ENCODE data around the gene ZNF358. TPM values are rescaled to one million over a fixed set of nuclear protein-coding genes. Genes with fewer than 3 reads are reported as not detected.
A peak's percentile ranks its signal among the peaks of the same experiment; 100 is the strongest.

Gene ZNF358
- total RNA-seq, 1 experiment from 2014 or later, result 33.8 TPM

GRCh38 chr19:7521551-7522071 lies 5.7 kb downstream of the ZNF358 start:
- Histone ChIP-seq H3K36me3 (no peaks in the 10 kb centered on the region), H3K4me3 (peak overlapping the region; percentile 68), H3K27me3 (no peaks in the 10 kb centered on the region), H3K27ac (no peak overlapping the region), H3K4me1 (peaks cover 4% of the 10 kb centered on the region; the same call in 1 of the 2 replicates), H3K9me3 (replicated peaks) (no peaks in the 10 kb centered on the region)
- no peak for DNase-seq

GRCh38 chr19:7522072-7522922 lies 6.4 kb downstream of the ZNF358 start, which contains the start of gene MCOLN1:
MCOLN1 (plus strand) TSS chr19:7522624; CDS start chr19:7522751, 127 bp downstream.
- Histone ChIP-seq H3K9me3 (replicated peaks) (no peaks in the 10 kb centered on the region), H3K36me3 (no peaks in the 10 kb centered on the region), H3K4me1 (peaks cover 4% of the 10 kb centered on the region; the same call in 1 of the 2 replicates), H3K27me3 (no peaks in the 10 kb centered on the region), H3K27ac (no peak within 1 kb of the TSS), H3K4me3 (peak within 1 kb of the TSS; percentile 68)
- DNase-seq, result peak; percentile 98

- H3K4me3 ChIP-seq, result peak overlapping the region; percentile 68
- H3K36me3 ChIP-seq, result no peaks in the 10 kb centered on the region
- no peaks in the 10 kb centered on the region for H3K27me3 ChIP-seq
- H3K27ac ChIP-seq, result no peak overlapping the region
- H3K4me1 ChIP-seq, result peaks cover 4% of the 10 kb centered on the region; the same call in 1 of the 2 replicates
- no peak for DNase-seq
- no peaks in the 10 kb centered on the region for H3K9me3 ChIP-seq (replicated peaks)
These were observed 7.2 kb downstream of the ZNF358 start for GRCh38 chr19:7522923-7523667.

GRCh38 chr19:7524523-7524922 lies 8.6 kb downstream of the ZNF358 start:
- Histone ChIP-seq H3K27me3 (no peaks in the 10 kb centered on the region), H3K36me3 (no peaks in the 10 kb centered on the region), H3K27ac (no peak overlapping the region), H3K4me3 (no peak overlapping the region), H3K4me1 (peaks cover 4% of the 10 kb centered on the region; the same call in 1 of the 2 replicates), H3K9me3 (replicated peaks) (no peaks in the 10 kb centered on the region)
- DNase-seq, result no peak

GRCh38 chr19:7524992-7525739 lies 9.3 kb downstream of the ZNF358 start:
- no peaks in the 10 kb centered on the region for H3K27me3 ChIP-seq
- no peak overlapping the region for H3K27ac ChIP-seq
- H3K4me3 ChIP-seq, result no peak overlapping the region
- no peak for DNase-seq
- peaks cover 4% of the 10 kb centered on the region; the same call in 1 of the 2 replicates for H3K4me1 ChIP-seq
- no peaks in the 10 kb centered on the region for H3K9me3 ChIP-seq (replicated peaks)
- no peaks in the 10 kb centered on the region for H3K36me3 ChIP-seq

GRCh38 chr19:7526059-7526929 lies 10.4 kb downstream of the ZNF358 start:
- Histone ChIP-seq H3K9me3 (replicated peaks) (no peaks in the 10 kb centered on the region), H3K4me3 (no peak overlapping the region), H3K27me3 (no peaks in the 10 kb centered on the region), H3K36me3 (no peaks in the 10 kb centered on the region), H3K4me1 (peaks cover 4% of the 10 kb centered on the region; the same call in 1 of the 2 replicates), H3K27ac (no peak overlapping the region)
- no peak for DNase-seq

- Histone ChIP-seq H3K36me3 (no peaks in the 10 kb centered on the region), H3K4me3 (no peak overlapping the region), H3K27ac (no peak overlapping the region), H3K9me3 (replicated peaks) (no peaks in the 10 kb centered on the region), H3K27me3 (no peaks in the 10 kb centered on the region), H3K4me1 (peaks cover 4% of the 10 kb centered on the region; the same call in 1 of the 2 replicates)
- no peak for DNase-seq
These were observed 11.8 kb downstream of the ZNF358 start for GRCh38 chr19:7527516-7528191.

GRCh38 chr19:7528192-7528519 lies 12.3 kb downstream of the ZNF358 start:
- no peak for DNase-seq
- no peaks in the 10 kb centered on the region for H3K36me3 ChIP-seq
- no peaks in the 10 kb centered on the region for H3K27me3 ChIP-seq
- H3K9me3 ChIP-seq (replicated peaks), result no peaks in the 10 kb centered on the region
- no peak overlapping the region for H3K27ac ChIP-seq
- peaks cover 4% of the 10 kb centered on the region; the same call in 1 of the 2 replicates for H3K4me1 ChIP-seq
- H3K4me3 ChIP-seq, result no peak overlapping the region

- H3K4me3 ChIP-seq, result no peak overlapping the region
- DNase-seq, result no peak
- no peaks in the 10 kb centered on the region for H3K27me3 ChIP-seq
- H3K36me3 ChIP-seq, result no peaks in the 10 kb centered on the region
- H3K27ac ChIP-seq, result no peak overlapping the region
- no peaks in the 10 kb centered on the region for H3K4me1 ChIP-seq
- no peaks in the 10 kb centered on the region for H3K9me3 ChIP-seq (replicated peaks)
These were observed 12.8 kb downstream of the ZNF358 start for GRCh38 chr19:7528522-7529245.

GRCh38 chr19:7529246-7529600 lies 13.3 kb downstream of the ZNF358 start:
- Histone ChIP-seq H3K9me3 (replicated peaks) (no peaks in the 10 kb centered on the region), H3K27me3 (no peaks in the 10 kb centered on the region), H3K36me3 (no peaks in the 10 kb centered on the region), H3K4me3 (no peak overlapping the region), H3K4me1 (no peaks in the 10 kb centered on the region), H3K27ac (no peak overlapping the region)
- DNase-seq, result no peak

GRCh38 chr19:7529610-7530490 lies 13.9 kb downstream of the ZNF358 start:
- H3K36me3 ChIP-seq, result no peaks in the 10 kb centered on the region
- H3K9me3 ChIP-seq (replicated peaks), result no peaks in the 10 kb centered on the region
- no peak for DNase-seq
- no peak overlapping the region for H3K27ac ChIP-seq
- H3K4me3 ChIP-seq, result no peak overlapping the region
- H3K27me3 ChIP-seq, result no peaks in the 10 kb centered on the region
- H3K4me1 ChIP-seq, result no peaks in the 10 kb centered on the region

GRCh38 chr19:7533281-7533885 lies 17.5 kb downstream of the ZNF358 start:
- Histone ChIP-seq H3K36me3 (no peaks in the 10 kb centered on the region), H3K4me1 (no peaks in the 10 kb centered on the region), H3K9me3 (replicated peaks) (no peaks in the 10 kb centered on the region), H3K27me3 (no peaks in the 10 kb centered on the region), H3K4me3 (peak overlapping the region; percentile 65), H3K27ac (peak overlapping the region; percentile 55)
- peak in 1 of 2 experiments; percentile 10 for DNase-seq
